H9 (cell line): Measurements from ENCODE around the gene SLAMF6. TPM values are rescaled to one million over a fixed set of nuclear protein-coding genes. Genes with fewer than 3 reads are reported as not detected.

Experiments
- DNase-seq: peaks from one replicate; pipeline ENCODE4 v3.0.0-alpha.2; 2017
- H2AFZ ChIP-seq: one replicate; pipeline ENCODE4 v1.6.1; 2013; ENCODE audit warnings: mild to moderate bottlenecking, low read length, control low read depth, moderate library complexity
- H2AK5ac ChIP-seq: 2 replicates; pipeline ENCODE4 v1.6.1; 2013; ENCODE audit warnings: low read length, control low read depth, mixed read lengths; ENCODE audit not compliant: insufficient read length
- H2BK120ac ChIP-seq: one replicate; pipeline ENCODE4 v1.6.1; 2013; ENCODE audit warnings: low read depth, mild to moderate bottlenecking, low read length, control low read depth, inconsistent platforms; ENCODE audit not compliant: poor library complexity, severe bottlenecking
- H2BK12ac ChIP-seq: 2 replicates; pipeline ENCODE4 v1.6.1; 2013; ENCODE audit warnings: low read length, control low read depth, mixed read lengths, low read depth; ENCODE audit not compliant: insufficient read length
- H2BK15ac ChIP-seq: 2 replicates; pipeline ENCODE4 v1.6.1; 2013; ENCODE audit warnings: low read depth, low read length, control low read depth
- H2BK20ac ChIP-seq: one replicate; pipeline ENCODE4 v1.6.1; 2013; ENCODE audit warnings: low read depth, mild to moderate bottlenecking, low read length, control low read depth, inconsistent platforms; ENCODE audit not compliant: poor library complexity, severe bottlenecking
- H2BK5ac ChIP-seq: 2 replicates; pipeline ENCODE4 v1.6.1; 2013; ENCODE audit warnings: low read length, control low read depth, mixed read lengths; ENCODE audit not compliant: insufficient read length
- H3K14ac ChIP-seq: 2 replicates; pipeline ENCODE4 v1.6.1; 2013; ENCODE audit warnings: low read length, control low read depth; ENCODE audit not compliant: insufficient read depth
- H3K18ac ChIP-seq: 2 replicates; pipeline ENCODE4 v1.6.1; 2013; ENCODE audit warnings: low read depth, mild to moderate bottlenecking, mixed read lengths, low read length, control low read depth; ENCODE audit not compliant: insufficient read length
- H3K23ac ChIP-seq: 2 replicates; pipeline ENCODE4 v1.6.1; 2013; ENCODE audit warnings: low read length, control low read depth, mixed read lengths, low read depth; ENCODE audit not compliant: insufficient read length
- H3K23me2 ChIP-seq: 2 replicates; pipeline ENCODE4 v1.6.1; 2013; ENCODE audit warnings: low read depth, mild to moderate bottlenecking, mixed read lengths, low read length, control low read depth; ENCODE audit not compliant: insufficient read length, poor library complexity, severe bottlenecking
- H3K27ac ChIP-seq: 2 replicates; pipeline ENCODE4 v1.5.1; 2013; ENCODE audit warnings: low read length, control low read depth, mixed read lengths, low read depth; ENCODE audit not compliant: insufficient read length
- H3K27me3 ChIP-seq: 2 replicates; pipeline ENCODE4 v1.6.1; 2013; ENCODE audit warnings: low read length, control low read depth, inconsistent platforms; ENCODE audit not compliant: insufficient read depth
- H3K4ac ChIP-seq: 2 replicates; pipeline ENCODE4 v1.6.1; 2013; ENCODE audit warnings: low read depth, mild to moderate bottlenecking, control low read depth, inconsistent platforms, low read length, moderate library complexity
- H3K4me1 ChIP-seq: 2 replicates; pipeline ENCODE4 v1.6.1; 2013; ENCODE audit warnings: low read length, control low read depth, inconsistent platforms; ENCODE audit not compliant: insufficient read depth
- H3K4me2 ChIP-seq: 2 replicates; pipeline ENCODE4 v1.6.1; 2013; ENCODE audit warnings: low read length, control low read depth, mixed read lengths; ENCODE audit not compliant: insufficient read length, insufficient read depth
- H3K56ac ChIP-seq: 2 replicates; pipeline ENCODE4 v1.6.1; 2013; ENCODE audit warnings: low read depth, mild to moderate bottlenecking, mixed read lengths, low read length, control low read depth; ENCODE audit not compliant: insufficient read length
- H3K79me1 ChIP-seq: 2 replicates; pipeline ENCODE4 v1.6.1; 2013; ENCODE audit warnings: low read depth, mild to moderate bottlenecking, moderate library complexity, low read length, control low read depth, inconsistent platforms; ENCODE audit not compliant: insufficient read depth, poor library complexity, severe bottlenecking
- H3K79me2 ChIP-seq: 2 replicates; pipeline ENCODE4 v1.6.1; 2013; ENCODE audit warnings: low read length, control low read depth, inconsistent platforms; ENCODE audit not compliant: insufficient read depth
- H3K9ac ChIP-seq: 2 replicates; pipeline ENCODE4 v1.6.1; 2013; ENCODE audit warnings: low read length, control low read depth, mixed read lengths; ENCODE audit not compliant: insufficient read length; ENCODE audit errors: extremely low read depth
- H3K9me3 ChIP-seq: one replicate; pipeline ENCODE4 v1.6.1; 2013; ENCODE audit warnings: low read depth, low read length, inconsistent platforms; ENCODE audit not compliant: control insufficient read depth
- H3T11ph ChIP-seq: one replicate; pipeline ENCODE4 v1.6.1; 2013; ENCODE audit warnings: mild to moderate bottlenecking, low read length, control low read depth, inconsistent platforms
- H4K20me1 ChIP-seq: one replicate; pipeline ENCODE4 v1.6.1; 2013; ENCODE audit not compliant: control insufficient read depth, insufficient read length, insufficient read depth
- H4K5ac ChIP-seq: 2 replicates; pipeline ENCODE4 v1.6.1; 2013; ENCODE audit warnings: low read depth, mild to moderate bottlenecking, mixed read lengths, low read length, control low read depth; ENCODE audit not compliant: insufficient read length
- H4K8ac ChIP-seq: replicated peaks from 2 replicates; pipeline ENCODE4 v1.6.1; 2013; ENCODE audit warnings: low read length, control low read depth, mixed read lengths, low read depth; ENCODE audit not compliant: insufficient read length
- H4K91ac ChIP-seq: 2 replicates; pipeline ENCODE4 v1.6.1; 2013; ENCODE audit warnings: low read depth, mild to moderate bottlenecking, moderate library complexity, mixed read lengths, low read length, control low read depth; ENCODE audit not compliant: insufficient read length
- H3K27ac Mint-ChIP-seq, 3 experiments: 2 replicates in 2 of 3; 3 replicates in 1 of 3; pipeline ENCODE4 v1.8.0; 2020 to 2021; ENCODE audit warnings: mixed read lengths in 3 of 3, mild to moderate bottlenecking in 1 of 3, moderate library complexity in 1 of 3
- H3K27me3 Mint-ChIP-seq: 2 replicates; pipeline ENCODE4 v1.8.0; 2021; ENCODE audit warnings: low read depth, mild to moderate bottlenecking, moderate library complexity, mixed read lengths
- H3K36me3 Mint-ChIP-seq, 3 experiments: 2 replicates in 2 of 3; 3 replicates in 1 of 3; pipeline ENCODE4 v1.8.0; 2020 to 2021; ENCODE audit warnings: low read depth in 3 of 3, mixed read lengths in 3 of 3; ENCODE audit not compliant: insufficient read depth in 1 of 3
- H3K4me1 Mint-ChIP-seq, 2 experiments: 2 replicates each; pipeline ENCODE4 v1.8.0; 2020; ENCODE audit warnings: mixed read lengths in 2 of 2
- H3K4me3 Mint-ChIP-seq, 2 experiments: 2 replicates in 1 of 2; 3 replicates in 1 of 2; pipeline ENCODE4 v1.8.0; 2020 to 2021; ENCODE audit warnings: mild to moderate bottlenecking in 2 of 2, mixed read lengths in 2 of 2, moderate library complexity in 1 of 2
- H3K9me3 Mint-ChIP-seq, 2 experiments: 2 replicates in 1 of 2; 3 replicates in 1 of 2; pipeline ENCODE4 v1.8.0; 2020; ENCODE audit warnings: mild to moderate bottlenecking in 2 of 2, mixed read lengths in 2 of 2, moderate library complexity in 1 of 2
- CTCF ChIP-seq: fragments of 200-600 bp; sonication (generic); conservative IDR thresholded peaks from 3 replicates; pipeline ENCODE4 v1.8.0; 2021; ENCODE audit warnings: antibody characterized with exemption, mild to moderate bottlenecking
- WGBS: extraction: QIAGEN DNeasy Blood & Tissue Kit; methylation state at CpG from one replicate; pipeline ENCODE4 v1.1.7; 2013; ENCODE audit warnings: missing lambda C conversion rate, low lambda C conversion rate, mixed read lengths; ENCODE audit not compliant: insufficient read length; ENCODE audit errors: extremely low coverage; 5-methylcytosine and 5-hydroxymethylcytosine counted together
- total RNA-seq: library from RNA; stranded (reverse); gene quantifications from 2 replicates; pipeline ENCODE4 v1.2.1, GENCODE V29; 2021

Gene SLAMF6
- total RNA-seq, 1 experiment from 2014 or later = not detected

DNA sequence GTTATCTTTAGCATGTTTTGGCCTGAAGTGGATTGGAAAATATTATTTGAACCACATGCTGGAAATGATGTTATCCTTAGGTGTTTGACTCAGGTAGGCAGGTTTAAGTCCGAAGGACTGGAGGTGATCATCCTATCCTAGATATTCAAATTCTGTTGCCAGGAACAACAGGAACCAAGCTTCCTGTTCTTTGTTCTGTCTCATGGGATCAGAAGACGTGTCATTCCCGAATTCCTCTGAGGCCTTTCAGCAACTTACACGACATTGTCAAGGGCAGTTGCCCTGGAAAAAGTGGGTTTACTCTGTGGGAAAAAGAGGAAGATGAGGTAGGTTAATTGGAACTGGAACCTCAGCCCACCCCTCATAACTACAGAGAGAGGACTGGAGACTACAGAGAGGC, 36.6 kb downstream of the SLAMF6 start:
- Histone ChIP-seq H4K20me1 (no peaks in the 10 kb centered on the region), H4K91ac (no peak overlapping the region), H3K9ac (no peak overlapping the region), H2BK15ac (no peak overlapping the region), H3K23me2 (no peaks in the 10 kb centered on the region), H3K14ac (no peak overlapping the region), H3K4me2 (no peak overlapping the region), H2BK5ac (no peak overlapping the region), H3K4me1 (peaks cover 2% of the 10 kb centered on the region; the same call in 1 of the 2 replicates), H3K56ac (no peak overlapping the region), H4K5ac (no peak overlapping the region), H2BK120ac (peak overlapping the region; percentile 1), H3K27ac (no peak overlapping the region), H3K18ac (peak overlapping the region; percentile 15), H3T11ph (no peak overlapping the region), H3K9me3 (no peaks in the 10 kb centered on the region), H2BK20ac (no peak overlapping the region), H3K79me2 (no peaks in the 10 kb centered on the region), H3K79me1 (no peaks in the 10 kb centered on the region), H2AK5ac (no peak overlapping the region), H2BK12ac (no peak overlapping the region), H3K4ac (no peak overlapping the region), H3K27me3 (no peaks in the 10 kb centered on the region), H4K8ac (no peak overlapping the region), H3K23ac (no peak overlapping the region), H2AFZ (no peak overlapping the region)
- Mint-ChIP-seq H3K27me3 (peaks cover 1% of the 10 kb centered on the region), H3K4me3 (no peak overlapping the region), H3K9me3 (peaks cover 7 to 12% of the 10 kb centered on the region in 2 experiments), H3K27ac (peak overlapping the region in 2 of 3 experiments; percentile 66 to 98; a peak in 4 of 7 replicates), H3K4me1 (peaks cover 18 to 32% of the 10 kb centered on the region in 2 experiments), H3K36me3 (peaks cover 7 to 9% (median 9%) of the 10 kb centered on the region in 3 experiments; a peak in 6 of 7 replicates)
- DNase-seq = peak; percentile 46
- no CpG with 5 or more reads among the region's 4 CpGs for WGBS
- TF ChIP-seq CTCF = no peak
